NB4 (cell line): ENCODE data around the gene ZNF71.

ENCODE experiments used
- POLR2A ChIP-seq: IDR thresholded peaks from 2 replicates; pipeline ENCODE4 v1.6.1; 2011; ENCODE audit warnings: mild to moderate bottlenecking; ENCODE audit not compliant: insufficient read length; ENCODE audit errors: extremely low read depth
- TF ChIP-seq, protein P1 (sequence below): IDR thresholded peaks from one replicate; pipeline ENCODE4 v1.5.1; 2012; ENCODE audit warnings: low read depth, low read length
- TF ChIP-seq, protein P2 (sequence below): IDR thresholded peaks from 2 replicates; pipeline ENCODE4 v1.6.1; 2011; ENCODE audit warnings: low read depth, low read length

DNA sequence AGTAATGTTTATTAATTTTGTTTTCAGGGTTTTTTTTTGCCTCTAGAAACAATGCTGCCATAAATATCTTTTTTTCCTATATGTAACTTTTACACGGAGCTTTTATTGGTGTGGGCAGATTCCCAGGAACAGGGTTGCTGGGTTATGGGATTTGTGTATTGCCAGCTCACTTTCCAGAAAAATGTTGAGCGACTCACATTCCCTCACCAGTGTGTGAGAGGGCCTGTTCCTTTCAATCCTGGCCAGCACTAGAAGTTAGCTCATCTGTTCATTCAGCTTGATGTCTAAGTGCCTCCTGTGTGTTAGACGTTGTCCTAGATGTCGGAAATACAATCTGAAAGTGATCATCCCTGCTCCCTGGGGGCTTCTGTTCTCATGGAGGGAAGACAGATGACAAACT is 2.6 kb downstream of the ZNF71 start:
- TF ChIP-seq, protein P1, sequence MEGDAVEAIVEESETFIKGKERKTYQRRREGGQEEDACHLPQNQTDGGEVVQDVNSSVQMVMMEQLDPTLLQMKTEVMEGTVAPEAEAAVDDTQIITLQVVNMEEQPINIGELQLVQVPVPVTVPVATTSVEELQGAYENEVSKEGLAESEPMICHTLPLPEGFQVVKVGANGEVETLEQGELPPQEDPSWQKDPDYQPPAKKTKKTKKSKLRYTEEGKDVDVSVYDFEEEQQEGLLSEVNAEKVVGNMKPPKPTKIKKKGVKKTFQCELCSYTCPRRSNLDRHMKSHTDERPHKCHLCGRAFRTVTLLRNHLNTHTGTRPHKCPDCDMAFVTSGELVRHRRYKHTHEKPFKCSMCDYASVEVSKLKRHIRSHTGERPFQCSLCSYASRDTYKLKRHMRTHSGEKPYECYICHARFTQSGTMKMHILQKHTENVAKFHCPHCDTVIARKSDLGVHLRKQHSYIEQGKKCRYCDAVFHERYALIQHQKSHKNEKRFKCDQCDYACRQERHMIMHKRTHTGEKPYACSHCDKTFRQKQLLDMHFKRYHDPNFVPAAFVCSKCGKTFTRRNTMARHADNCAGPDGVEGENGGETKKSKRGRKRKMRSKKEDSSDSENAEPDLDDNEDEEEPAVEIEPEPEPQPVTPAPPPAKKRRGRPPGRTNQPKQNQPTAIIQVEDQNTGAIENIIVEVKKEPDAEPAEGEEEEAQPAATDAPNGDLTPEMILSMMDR = no peak
- no peak for TF ChIP-seq POLR2A
- TF ChIP-seq, protein P2, sequence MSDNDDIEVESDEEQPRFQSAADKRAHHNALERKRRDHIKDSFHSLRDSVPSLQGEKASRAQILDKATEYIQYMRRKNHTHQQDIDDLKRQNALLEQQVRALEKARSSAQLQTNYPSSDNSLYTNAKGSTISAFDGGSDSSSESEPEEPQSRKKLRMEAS = no peak
